HK-2 (cell line): Measurements from ENCODE around the gene TECTB.

Experiments used
- DNase-seq: peaks from one replicate; pipeline ENCODE4 v3.0.0-alpha.2; 2018; ENCODE audit not compliant: unreplicated experiment

Gene TECTB

GRCh38 chr10:112275512-112276245 lies 7.5 kb upstream of the TECTB start:
- no peak for DNase-seq

GRCh38 chr10:112278871-112279270 lies 4.3 kb upstream of the TECTB start:
- DNase-seq: no peak

- DNase-seq: no peak
Observed at GRCh38 chr10:112279433-112279832, 3.8 kb upstream of the TECTB start.

GRCh38 chr10:112280205-112280921 lies 2.8 kb upstream of the TECTB start:
- DNase-seq: no peak

- DNase-seq: no peak
Observed at GRCh38 chr10:112282086-112282485, 1.1 kb upstream of the TECTB start.

GRCh38 chr10:112286837-112287818 lies 3.9 kb downstream of the TECTB start:
- DNase-seq: no peak

GRCh38 chr10:112287844-112288243 lies 4.6 kb downstream of the TECTB start:
- no peak for DNase-seq

GRCh38 chr10:112288486-112288885 lies 5.3 kb downstream of the TECTB start:
- DNase-seq: no peak

GRCh38 chr10:112289373-112290053 lies 6.3 kb downstream of the TECTB start:
- DNase-seq: no peak

- no peak for DNase-seq
Observed at GRCh38 chr10:112290054-112290373, 6.8 kb downstream of the TECTB start.

GRCh38 chr10:112294169-112294568 lies 11.0 kb downstream of the TECTB start:
- no peak for DNase-seq

- no peak for DNase-seq
Observed at GRCh38 chr10:112295853-112296830, 12.9 kb downstream of the TECTB start.

- DNase-seq: no peak
Observed at GRCh38 chr10:112296908-112297331, 13.7 kb downstream of the TECTB start.

- peak; percentile 8 for DNase-seq
Observed at GRCh38 chr10:112298581-112298980, 15.4 kb downstream of the TECTB start.

- DNase-seq: no peak
Observed at GRCh38 chr10:112299456-112299855, 16.3 kb downstream of the TECTB start.

GRCh38 chr10:112302335-112302734 lies 19.1 kb downstream of the TECTB start:
- DNase-seq: no peak

- no peak for DNase-seq
Observed at GRCh38 chr10:112303528-112303927, 20.3 kb downstream of the TECTB start.

GRCh38 chr10:112304267-112304859 lies 21.2 kb downstream of the TECTB start:
- no peak for DNase-seq

GRCh38 chr10:112307358-112308124 lies 24.3 kb downstream of the TECTB start:
- peak; percentile 39 for DNase-seq
